Stimulated activated CD4-positive, alpha-beta T cell treated with anti-CD3 and anti-CD28 coated beads, Interleukin-15, amount 100 ng/mL, for 24 hours (primary cell): ENCODE measurements around the gene C5.

Source experiments
- DNase-seq: peaks from one replicate; pipeline ENCODE4 v3.0.0-alpha.2; 2020

Gene C5

DNA sequence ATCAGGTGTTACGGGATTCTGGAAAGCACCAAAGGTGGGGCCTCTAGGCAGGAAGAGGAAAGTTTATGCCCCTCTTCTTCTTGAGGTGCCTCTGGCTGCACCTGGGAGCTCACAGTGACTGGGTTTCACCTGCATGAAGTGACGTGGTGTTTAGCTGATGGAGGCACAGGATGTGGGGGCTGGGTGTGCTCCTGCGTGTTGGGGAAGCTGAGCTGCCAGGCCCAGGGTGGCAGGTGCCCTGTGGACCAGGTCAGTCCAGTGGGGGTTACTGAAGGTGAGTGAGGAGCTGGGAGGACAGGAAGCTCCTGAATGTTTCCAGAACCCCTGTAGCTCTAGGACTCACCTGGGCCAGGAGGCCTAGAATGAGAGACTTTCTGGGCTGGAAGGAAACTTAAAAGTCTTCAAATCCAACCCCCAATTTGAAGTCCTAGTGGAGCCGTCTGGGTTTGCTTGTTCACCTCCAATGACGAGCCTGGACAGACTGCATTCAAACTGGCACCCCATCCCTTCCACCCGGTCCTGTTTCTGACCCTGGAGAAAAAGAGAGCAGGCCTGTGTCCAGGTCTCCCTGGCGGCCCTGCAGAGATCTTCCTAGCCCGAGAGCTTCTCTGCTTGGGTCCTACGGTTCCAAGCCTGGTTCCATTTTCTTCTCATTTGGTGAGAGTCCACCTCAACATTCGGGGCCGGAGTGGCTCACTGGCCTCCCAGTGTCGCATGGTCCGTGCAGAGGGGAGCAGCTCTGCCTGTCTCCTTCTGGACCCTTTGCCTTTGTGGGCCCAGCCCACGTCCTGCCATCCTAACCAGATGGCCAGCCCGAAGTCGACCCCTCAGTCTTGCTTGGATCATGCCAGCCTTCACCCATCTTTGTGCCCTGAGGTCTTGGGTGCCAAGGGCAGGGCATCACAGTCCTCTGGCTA lies 145.8 kb downstream of the C5 start:
- no peak for DNase-seq

DNA sequence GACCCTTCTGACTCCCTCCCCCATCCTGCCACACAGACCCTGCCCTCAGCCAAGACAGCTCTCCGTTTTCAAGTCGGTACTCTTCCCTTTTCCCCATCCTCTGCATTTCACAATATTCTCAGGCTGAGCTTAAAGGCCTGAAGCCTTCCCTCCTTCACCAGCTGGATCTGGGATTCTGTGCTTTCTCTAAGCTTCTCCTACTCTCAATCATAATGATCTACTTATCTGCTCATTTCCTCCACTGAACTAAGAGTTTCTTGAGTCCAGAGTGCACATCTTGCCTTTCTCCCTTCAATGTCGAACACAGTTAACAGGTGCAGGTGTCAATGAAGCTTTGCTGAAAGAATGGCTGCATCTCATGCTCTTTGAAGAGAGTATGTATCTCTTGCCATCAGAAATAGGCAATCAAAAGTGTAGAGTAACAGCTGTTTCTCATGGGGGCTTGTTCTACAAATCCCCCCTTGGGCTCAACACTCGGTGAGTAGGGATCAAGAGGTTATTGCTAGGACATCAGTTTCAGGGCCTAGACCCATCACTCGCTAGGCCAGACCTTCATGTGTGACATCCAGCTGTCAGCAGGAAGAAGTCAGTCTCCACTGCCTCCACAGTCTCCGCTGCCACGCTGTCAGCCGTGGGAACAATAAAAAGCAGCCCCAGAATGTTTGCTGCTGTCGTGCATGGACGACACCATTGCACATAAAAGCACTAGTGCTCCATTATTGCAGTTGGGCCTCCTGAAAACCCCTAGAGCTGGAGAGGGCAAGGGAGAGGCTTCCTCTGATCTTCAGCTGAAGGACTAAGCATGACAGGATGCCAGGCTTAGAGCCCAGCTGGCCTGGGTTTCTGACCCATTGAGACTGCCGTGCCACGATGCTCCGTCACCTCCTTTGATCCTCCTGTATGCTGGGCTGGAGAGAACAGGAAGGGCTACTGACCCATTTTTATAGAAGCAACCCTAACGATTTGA lies 147.2 kb downstream of the C5 start:
- DNase-seq, result no peak
